GM12801 (cell line): Measurements from ENCODE around the gene METTL26.

ENCODE experiments used
- TF ChIP-seq, protein P1 (sequence below): IDR thresholded peaks from one replicate; pipeline ENCODE4 v1.5.1; 2011; ENCODE audit warnings: control low read depth; ENCODE audit not compliant: insufficient read length; ENCODE audit errors: extremely low read depth

The METTL26 gene

DNA sequence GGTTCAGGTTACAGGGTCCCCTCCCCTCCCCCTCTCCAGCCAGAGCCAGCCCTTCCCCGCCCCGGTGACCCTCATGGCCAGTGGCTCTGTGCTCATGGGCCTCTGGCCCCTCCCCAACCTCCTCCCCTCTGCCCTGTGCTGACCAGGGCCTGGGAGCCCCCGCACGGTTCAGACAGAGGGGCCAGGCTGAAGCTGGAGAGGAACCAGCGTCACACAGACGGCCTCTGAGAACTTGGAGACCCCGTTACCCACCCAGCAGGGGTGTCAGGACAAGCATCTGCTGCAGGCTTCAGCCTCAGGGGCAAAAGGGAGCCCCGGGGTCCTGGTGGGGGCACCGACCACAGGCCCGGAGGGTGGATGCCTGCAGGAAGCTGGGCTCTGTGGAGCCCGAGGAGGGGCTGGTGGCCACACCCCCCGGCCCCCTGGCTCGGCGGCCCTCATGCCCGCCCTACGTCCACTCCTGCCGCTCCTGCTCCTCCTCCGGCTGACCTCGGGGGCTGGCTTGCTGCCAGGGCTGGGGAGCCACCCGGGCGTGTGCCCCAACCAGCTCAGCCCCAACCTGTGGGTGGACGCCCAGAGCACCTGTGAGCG lies 5.2 kb downstream of the METTL26 start, which contains the start of gene WFIKKN1:
Gene WFIKKN1 (plus strand): TSS at position 171 of the 591 bp plus-strand sequence. CDS start 269 bp downstream, at position 440.
- TF ChIP-seq, protein P1, sequence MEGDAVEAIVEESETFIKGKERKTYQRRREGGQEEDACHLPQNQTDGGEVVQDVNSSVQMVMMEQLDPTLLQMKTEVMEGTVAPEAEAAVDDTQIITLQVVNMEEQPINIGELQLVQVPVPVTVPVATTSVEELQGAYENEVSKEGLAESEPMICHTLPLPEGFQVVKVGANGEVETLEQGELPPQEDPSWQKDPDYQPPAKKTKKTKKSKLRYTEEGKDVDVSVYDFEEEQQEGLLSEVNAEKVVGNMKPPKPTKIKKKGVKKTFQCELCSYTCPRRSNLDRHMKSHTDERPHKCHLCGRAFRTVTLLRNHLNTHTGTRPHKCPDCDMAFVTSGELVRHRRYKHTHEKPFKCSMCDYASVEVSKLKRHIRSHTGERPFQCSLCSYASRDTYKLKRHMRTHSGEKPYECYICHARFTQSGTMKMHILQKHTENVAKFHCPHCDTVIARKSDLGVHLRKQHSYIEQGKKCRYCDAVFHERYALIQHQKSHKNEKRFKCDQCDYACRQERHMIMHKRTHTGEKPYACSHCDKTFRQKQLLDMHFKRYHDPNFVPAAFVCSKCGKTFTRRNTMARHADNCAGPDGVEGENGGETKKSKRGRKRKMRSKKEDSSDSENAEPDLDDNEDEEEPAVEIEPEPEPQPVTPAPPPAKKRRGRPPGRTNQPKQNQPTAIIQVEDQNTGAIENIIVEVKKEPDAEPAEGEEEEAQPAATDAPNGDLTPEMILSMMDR: no peak

GRCh38 chr16:630249-630814 lies 5.8 kb downstream of the METTL26 start:
- TF ChIP-seq, protein P1: no peak

DNA sequence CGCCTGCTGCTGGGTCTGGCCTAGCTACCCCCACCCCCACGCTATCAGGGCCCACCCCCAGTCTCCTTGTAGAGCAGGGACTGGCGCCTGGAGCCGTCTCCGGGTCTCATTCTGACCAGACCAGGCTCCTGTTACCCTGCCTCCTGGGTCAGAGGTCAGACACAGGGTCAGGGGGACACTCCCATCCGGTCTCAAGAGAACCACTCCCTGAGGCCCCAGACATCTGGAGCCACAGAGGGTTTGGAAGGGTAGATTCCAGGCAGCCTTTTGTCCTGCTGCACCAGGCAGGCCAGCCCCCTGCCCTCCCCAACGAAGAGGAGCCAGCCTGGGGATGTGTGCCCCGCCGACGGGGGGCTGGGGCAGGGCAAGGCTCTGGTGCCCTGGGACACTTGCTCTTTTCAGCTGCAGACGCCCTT lies 6.3 kb downstream of the METTL26 start:
- TF ChIP-seq, protein P1: no peak

GRCh38 chr16:629185-629832 lies 6.8 kb downstream of the METTL26 start:
- TF ChIP-seq, protein P1: no peak

DNA sequence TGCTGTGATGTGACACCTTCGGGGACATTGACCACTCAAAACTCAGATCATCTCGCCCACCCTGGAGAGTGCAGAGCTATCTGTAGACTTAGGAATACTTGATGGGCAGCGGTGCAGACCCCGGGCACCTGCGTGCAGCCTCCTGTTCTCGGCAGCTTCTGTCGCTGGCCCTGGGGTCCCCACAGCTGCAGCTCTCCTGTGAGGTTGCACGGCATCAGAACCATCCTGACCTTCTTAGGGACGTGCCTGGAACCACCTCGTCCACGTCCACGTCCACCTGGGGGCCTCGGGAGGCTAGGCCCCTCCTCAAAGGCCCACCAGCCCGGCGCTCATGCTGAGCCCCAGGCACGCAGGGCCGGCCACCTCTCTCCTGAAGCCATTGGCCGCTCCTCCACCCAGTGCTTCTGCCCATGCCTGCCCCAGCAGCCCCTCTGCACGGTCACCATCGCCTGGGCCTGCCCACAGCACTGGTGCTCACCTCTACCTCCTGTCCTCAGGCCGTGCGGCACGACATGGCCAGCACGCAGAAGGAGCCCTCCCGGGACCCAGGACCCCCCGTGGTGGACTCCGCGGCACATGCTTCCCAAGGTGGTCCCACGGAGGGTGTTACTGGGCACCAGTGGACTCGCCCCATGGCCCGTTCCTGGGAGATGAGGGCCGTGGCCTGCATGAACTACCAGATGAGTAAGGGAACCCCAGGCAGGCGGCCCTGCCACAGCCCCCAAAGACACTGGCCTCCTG lies 7.6 kb downstream of the METTL26 start:
- TF ChIP-seq, protein P1: no peak

GRCh38 chr16:627454-628239 lies 8.5 kb downstream of the METTL26 start:
- TF ChIP-seq, protein P1: no peak
